Measurements from ENCODE around the gene PWWP2B.
A peak's percentile ranks its signal among the peaks of the same experiment; 100 is the strongest.
"Not testable (repeated sequence)": the region's sequence is repeated elsewhere in the genome, so short reads cannot be mapped to it uniquely, and the experiment has no call there.

Gene PWWP2B

DNA sequence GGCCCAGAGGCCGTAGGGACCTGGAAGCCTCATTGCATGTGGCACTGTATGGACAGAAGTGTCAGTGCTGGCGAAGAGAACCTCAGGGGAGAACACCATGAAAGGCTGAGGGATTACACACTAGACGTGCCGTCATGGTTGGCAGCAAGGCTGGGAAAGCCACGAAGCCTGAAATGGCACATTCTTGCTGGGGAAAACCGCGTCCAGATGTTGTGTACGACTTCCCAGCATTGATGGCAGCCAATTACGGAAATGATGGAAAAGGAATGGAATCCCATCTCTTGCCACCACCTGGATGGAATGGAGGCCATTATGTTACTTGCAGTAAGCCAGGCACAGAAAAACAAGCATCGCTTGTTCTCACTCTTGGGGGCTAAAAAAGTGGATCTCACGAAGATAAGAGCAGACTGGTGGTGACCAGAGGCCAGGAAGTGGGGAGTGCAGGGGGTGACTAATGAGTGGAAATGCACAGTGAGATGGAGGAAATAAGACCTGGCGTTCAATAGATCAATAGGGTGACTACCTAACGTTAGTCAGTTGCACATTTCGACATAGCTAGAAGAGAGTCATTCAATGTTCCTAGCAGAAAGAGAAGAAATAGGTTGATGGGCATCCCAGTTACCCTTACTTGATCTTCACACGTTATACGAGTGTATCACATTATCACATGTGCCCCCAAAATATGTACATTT is 14.6 kb upstream of the PWWP2B start:
- peak; percentile 60 for DNase-seq (ENCODE audit: extremely low read depth, low read depth)
- no peak for TF ChIP-seq CTCF (IDR thresholded peaks at IDR 0.05; ENCODE audit: low read depth, low read length)

DNA sequence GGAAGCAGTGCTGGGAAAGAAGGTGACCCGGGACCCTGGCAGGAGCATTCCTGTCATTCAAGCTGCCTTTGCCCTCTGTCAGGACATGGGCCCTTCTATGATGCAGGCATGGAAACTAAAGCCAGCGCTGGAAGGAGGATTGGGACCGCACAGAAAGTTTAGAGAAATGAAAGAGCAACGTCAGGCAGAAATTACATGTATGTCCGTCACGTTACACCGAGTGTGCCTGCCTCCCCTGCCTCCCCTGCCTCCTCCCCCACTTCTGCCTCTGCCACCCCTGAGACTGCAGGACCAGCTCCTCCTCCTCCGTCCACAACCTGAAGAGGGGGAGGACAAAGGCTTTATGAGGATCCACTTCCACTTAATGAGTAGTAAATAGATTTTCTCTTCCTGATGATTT is 13.9 kb upstream of the PWWP2B start:
- TF ChIP-seq CTCF (IDR thresholded peaks at IDR 0.05; ENCODE audit: low read depth, low read length) = no peak
- no peak for DNase-seq (ENCODE audit: extremely low read depth, low read depth)

DNA sequence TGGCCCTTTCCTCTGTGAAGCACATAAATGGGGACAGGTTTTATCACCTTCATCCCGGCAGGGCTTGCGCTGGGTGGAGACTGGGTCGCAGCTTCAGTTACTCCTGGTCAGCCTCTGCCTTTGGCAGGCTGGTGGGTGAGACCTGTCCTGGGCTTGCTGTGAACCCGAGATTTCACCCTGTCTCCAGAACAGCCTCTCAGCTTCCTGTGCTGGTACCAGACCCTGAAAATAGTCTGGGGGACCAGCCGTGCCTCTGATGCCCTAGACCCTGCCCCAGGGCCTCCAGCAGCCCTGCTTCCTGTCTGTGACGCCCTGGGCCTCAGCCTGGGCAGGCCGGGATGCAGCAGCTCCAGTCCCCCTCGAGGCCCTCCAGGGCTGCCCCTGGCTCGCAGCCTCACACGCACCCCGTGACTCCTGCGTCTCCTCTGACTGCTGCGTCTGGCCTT is 13.2 kb upstream of the PWWP2B start:
- DNase-seq (ENCODE audit: extremely low read depth, low read depth) = no peak
- no peak for TF ChIP-seq CTCF (IDR thresholded peaks at IDR 0.05; ENCODE audit: low read depth, low read length)

DNA sequence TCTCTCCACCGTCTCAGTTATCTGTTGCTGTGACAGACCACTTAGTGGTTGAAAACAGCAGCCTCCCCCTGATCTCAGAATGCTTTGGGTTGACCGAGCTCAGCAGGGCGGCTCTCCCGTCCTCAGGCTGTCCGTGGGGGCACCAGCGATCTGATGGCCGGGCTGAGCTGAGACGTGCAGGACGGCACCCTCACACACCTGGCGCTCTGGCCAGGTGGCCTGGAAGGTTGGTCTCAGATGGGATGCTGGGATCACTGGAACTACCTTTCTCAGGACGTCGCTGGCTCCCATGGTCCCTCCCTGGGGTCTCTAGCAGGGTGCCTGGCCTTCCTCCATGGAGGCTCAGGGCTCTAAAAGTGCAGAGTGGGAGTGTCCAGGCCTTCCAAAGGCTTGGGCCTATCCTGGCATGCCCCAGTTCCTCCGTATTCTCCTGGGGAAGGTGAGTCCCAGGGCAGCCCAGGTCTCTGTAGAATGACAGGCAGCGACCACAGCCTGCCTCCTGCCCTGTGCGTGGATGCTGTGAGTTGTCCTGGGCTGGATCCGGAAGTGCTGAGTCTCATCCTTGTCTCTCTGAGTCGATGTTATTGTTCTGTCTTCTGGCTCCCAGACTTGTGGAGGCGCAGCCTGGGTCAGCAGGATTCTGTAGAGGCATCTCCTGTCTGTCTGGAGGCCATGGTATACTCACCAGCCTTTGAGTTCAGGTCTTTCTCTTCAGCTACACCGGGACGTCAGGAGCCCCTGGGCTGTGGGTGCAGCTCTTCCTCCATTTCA is 12.2 kb upstream of the PWWP2B start:
- no peak for DNase-seq (ENCODE audit: extremely low read depth, low read depth)
- no peak for TF ChIP-seq CTCF (IDR thresholded peaks at IDR 0.05; ENCODE audit: low read depth, low read length)

DNA sequence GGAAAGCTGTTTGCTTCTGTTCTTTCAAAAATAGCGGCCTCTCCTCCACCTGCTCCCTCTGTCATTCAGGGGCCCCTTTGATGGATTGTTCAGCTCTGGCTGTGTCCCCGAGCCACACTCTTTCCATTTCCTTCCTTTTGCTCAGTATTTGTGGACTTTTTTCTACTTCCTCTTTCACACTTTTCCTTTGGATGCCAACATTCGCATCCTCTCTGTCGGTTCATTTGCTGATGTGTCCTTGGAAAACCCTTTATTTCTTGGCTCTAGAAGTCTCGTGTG is 11.7 kb upstream of the PWWP2B start:
- no peak for DNase-seq (ENCODE audit: extremely low read depth, low read depth)
- TF ChIP-seq CTCF (IDR thresholded peaks at IDR 0.05; ENCODE audit: low read depth, low read length) = no peak

DNA sequence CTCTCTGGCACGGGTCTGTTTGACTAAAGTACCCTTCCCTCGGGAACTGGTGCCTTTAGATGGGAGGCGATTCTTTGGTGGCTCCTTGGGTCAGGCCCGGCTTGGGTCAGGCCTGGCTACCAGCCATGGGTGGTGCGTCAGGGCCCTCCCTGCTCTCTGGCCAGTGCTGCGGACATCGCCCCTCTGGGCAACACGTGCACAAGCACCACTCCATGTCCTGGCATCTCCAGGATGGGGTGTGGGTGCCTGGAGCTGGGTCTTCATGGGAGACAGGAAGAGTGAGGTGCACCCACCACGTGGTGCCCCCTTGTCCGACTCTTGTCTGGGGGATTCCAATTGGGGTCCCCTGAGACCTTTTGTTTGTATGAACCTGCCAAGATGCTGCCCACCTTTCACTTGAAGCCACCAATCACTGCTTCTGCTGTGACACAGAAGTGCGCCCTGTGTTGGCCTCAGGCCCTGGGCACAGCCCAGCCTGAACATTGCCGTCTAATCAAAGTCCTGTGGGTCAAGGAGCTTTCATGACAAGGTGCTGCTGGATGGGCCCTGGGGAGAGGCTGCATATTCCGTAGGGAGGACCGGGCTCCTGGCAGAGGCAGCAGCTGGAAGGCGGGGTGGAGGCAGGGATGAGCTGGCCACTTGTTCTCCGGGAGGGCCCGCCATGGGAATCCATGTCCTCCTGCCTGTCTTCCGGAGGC is 11.1 kb upstream of the PWWP2B start:
- TF ChIP-seq CTCF (IDR thresholded peaks at IDR 0.05; ENCODE audit: low read depth, low read length) = no peak
- no peak for DNase-seq (ENCODE audit: extremely low read depth, low read depth)

DNA sequence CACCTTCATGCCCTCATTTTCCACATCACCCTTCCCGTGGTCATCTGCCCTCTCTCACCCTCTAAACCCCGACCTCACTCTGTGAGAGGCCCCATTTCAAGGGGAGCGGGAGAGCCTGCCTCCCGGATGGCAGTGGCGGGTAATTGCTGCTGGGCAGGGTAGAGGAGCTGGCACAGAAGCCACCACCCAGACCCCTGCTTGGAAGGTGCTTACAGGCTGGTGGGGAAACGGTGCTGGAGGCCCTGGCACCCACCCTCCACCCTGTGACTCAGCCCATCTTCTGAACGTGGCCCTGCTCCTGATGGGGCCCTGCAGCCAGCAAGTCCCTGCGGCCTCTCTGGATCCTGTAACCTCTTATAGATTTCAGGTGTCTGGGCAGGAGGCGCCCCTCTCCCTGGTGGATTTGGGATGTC is 10.6 kb upstream of the PWWP2B start:
- TF ChIP-seq CTCF (IDR thresholded peaks at IDR 0.05; ENCODE audit: low read depth, low read length) = no peak
- no peak for DNase-seq (ENCODE audit: extremely low read depth, low read depth)

GRCh38 chr10:132386896-132387295 is 10.1 kb upstream of the PWWP2B start:
- not testable (repeated sequence) for DNase-seq (ENCODE audit: extremely low read depth, low read depth)

Measured in AG09319 (cell line).